Hepatocyte (in vitro differentiated cells): Measurements from ENCODE around the gene KCTD19. TPM values are rescaled to one million over a fixed set of nuclear protein-coding genes. Genes with fewer than 3 reads are reported as not detected.

Experiments
- DNase-seq: peaks from one replicate; pipeline ENCODE4 v3.0.0-alpha.2; 2016; ENCODE audit warnings: low spot score
- H2AFZ ChIP-seq: fragments of 200-600 bp; sonication (generic); 2 replicates; pipeline ENCODE4 v1.6.0; 2016; ENCODE audit warnings: antibody characterized with exemption, mild to moderate bottlenecking
- H3K27ac ChIP-seq: fragments of 200-600 bp; sonication (generic); 2 replicates; pipeline ENCODE4 v1.5.1; 2016; ENCODE audit warnings: mild to moderate bottlenecking
- H3K27me3 ChIP-seq: fragments of 200-600 bp; sonication (generic); 2 replicates; pipeline ENCODE4 v1.6.1; 2016
- H3K36me3 ChIP-seq: fragments of 200-600 bp; sonication (generic); replicated peaks from 2 replicates; pipeline ENCODE4 v1.5.1; 2016; ENCODE audit warnings: low read depth; ENCODE audit not compliant: insufficient read depth
- H3K4me1 ChIP-seq: fragments of 200-600 bp; sonication (generic); 2 replicates; pipeline ENCODE4 v1.5.1; 2016; ENCODE audit warnings: mild to moderate bottlenecking, moderate library complexity; ENCODE audit not compliant: insufficient read depth
- H3K4me2 ChIP-seq: fragments of 200-600 bp; sonication (generic); 2 replicates; pipeline ENCODE4 v1.6.0; 2016
- H3K4me3 ChIP-seq: fragments of 200-600 bp; sonication (generic); 2 replicates; pipeline ENCODE4 v1.5.1; 2016; ENCODE audit warnings: mild to moderate bottlenecking
- H3K79me2 ChIP-seq: fragments of 200-600 bp; sonication (generic); 2 replicates; pipeline ENCODE4 v1.6.0; 2017; ENCODE audit warnings: mild to moderate bottlenecking
- H3K9me2 ChIP-seq: fragments of 200-600 bp; sonication (generic); replicated peaks from 2 replicates; pipeline ENCODE4 v1.6.0; 2017; ENCODE audit warnings: mild to moderate bottlenecking; ENCODE audit not compliant: insufficient read depth
- H3K9me3 ChIP-seq: fragments of 200-600 bp; sonication (generic); 2 replicates; pipeline ENCODE4 v1.5.1; 2016; ENCODE audit warnings: low read depth, mild to moderate bottlenecking
- H4K20me1 ChIP-seq: fragments of 200-600 bp; sonication (generic); 2 replicates; pipeline ENCODE4 v1.6.0; 2016; ENCODE audit warnings: mild to moderate bottlenecking; ENCODE audit not compliant: insufficient read depth, poor library complexity, severe bottlenecking
- EZH2 ChIP-seq: fragments of 200-600 bp; sonication (generic); IDR thresholded peaks from 2 replicates; pipeline ENCODE4 v1.6.1; 2016; ENCODE audit warnings: antibody characterized with exemption, mild to moderate bottlenecking, borderline replicate concordance
- EZH2phosphoT487 ChIP-seq: fragments of 200-600 bp; sonication (generic); IDR thresholded peaks from one replicate; pipeline ENCODE4 v1.6.1; 2018; ENCODE audit warnings: antibody characterized with exemption, mild to moderate bottlenecking, low read depth, moderate library complexity; ENCODE audit not compliant: unreplicated experiment, severe bottlenecking
- WGBS: methylation state at CpG from one replicate; pipeline ENCODE4 v1.1.6; 2016; ENCODE audit warnings: low lambda C conversion rate; ENCODE audit errors: missing lambda C conversion rate; 5-methylcytosine and 5-hydroxymethylcytosine counted together
- polyA plus RNA-seq: library from polyadenylated mRNA; unstranded; fragments of >200 nt; fragmentation: Nextera tagmentation; extraction: Ambion mirVana; gene quantifications from 2 replicates; pipeline ENCODE4 v1.2.1, GENCODE V29; 2016
- total RNA-seq: library from RNA; depleted of rRNA; stranded (reverse); fragments of >200 nt; gene quantifications from 2 replicates; pipeline ENCODE4 v1.2.3, GENCODE V29; 2014
- TF ChIP-seq, protein P1 (sequence below): fragments of 200-600 bp; sonication (generic); IDR thresholded peaks from 2 replicates; pipeline ENCODE4 v1.5.1; 2016; ENCODE audit warnings: antibody characterized with exemption, mild to moderate bottlenecking; ENCODE audit not compliant: poor library complexity

The KCTD19 gene
- total and polyA plus RNA-seq, 2 experiments from 2014 or later: not detected

DNA sequence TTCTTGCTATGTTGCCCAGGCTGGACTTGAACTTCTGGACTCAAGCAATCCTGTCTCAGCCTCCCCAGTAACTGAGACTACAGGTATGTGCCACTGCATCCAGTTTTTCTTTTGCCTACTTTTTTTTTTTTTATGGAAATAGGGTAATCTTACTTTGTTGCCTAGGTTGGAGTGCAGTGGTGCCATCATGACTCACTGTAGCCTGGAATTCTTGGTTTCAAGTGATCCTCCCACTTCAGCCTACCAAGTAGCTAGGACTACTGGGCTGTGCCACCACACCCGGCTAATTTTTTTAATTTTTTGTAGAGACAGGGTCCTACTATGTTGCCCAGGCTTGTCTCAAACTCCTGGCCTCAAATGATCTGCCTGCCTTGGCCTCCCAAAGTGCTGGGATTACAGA is 10.1 kb upstream of the KCTD19 start:
- Histone ChIP-seq H3K27me3 (no peaks in the 10 kb centered on the region), H3K9me3 (no peaks in the 10 kb centered on the region), H3K9me2 (no peaks in the 10 kb centered on the region), H3K27ac (no peak overlapping the region), H3K4me3 (no peak overlapping the region), H3K79me2 (no peaks in the 10 kb centered on the region), H4K20me1 (no peaks in the 10 kb centered on the region), H2AFZ (no peak overlapping the region), H3K36me3 (no peaks in the 10 kb centered on the region), H3K4me2 (no peak overlapping the region), H3K4me1 (no peaks in the 10 kb centered on the region)
- no peak for DNase-seq
- 95% methylated on average over 1 of the region's 1 CpG for WGBS
- TF ChIP-seq, protein P1, sequence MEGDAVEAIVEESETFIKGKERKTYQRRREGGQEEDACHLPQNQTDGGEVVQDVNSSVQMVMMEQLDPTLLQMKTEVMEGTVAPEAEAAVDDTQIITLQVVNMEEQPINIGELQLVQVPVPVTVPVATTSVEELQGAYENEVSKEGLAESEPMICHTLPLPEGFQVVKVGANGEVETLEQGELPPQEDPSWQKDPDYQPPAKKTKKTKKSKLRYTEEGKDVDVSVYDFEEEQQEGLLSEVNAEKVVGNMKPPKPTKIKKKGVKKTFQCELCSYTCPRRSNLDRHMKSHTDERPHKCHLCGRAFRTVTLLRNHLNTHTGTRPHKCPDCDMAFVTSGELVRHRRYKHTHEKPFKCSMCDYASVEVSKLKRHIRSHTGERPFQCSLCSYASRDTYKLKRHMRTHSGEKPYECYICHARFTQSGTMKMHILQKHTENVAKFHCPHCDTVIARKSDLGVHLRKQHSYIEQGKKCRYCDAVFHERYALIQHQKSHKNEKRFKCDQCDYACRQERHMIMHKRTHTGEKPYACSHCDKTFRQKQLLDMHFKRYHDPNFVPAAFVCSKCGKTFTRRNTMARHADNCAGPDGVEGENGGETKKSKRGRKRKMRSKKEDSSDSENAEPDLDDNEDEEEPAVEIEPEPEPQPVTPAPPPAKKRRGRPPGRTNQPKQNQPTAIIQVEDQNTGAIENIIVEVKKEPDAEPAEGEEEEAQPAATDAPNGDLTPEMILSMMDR: no peak
- TF ChIP-seq EZH2 (no peak), EZH2phosphoT487 (no peak)

DNA sequence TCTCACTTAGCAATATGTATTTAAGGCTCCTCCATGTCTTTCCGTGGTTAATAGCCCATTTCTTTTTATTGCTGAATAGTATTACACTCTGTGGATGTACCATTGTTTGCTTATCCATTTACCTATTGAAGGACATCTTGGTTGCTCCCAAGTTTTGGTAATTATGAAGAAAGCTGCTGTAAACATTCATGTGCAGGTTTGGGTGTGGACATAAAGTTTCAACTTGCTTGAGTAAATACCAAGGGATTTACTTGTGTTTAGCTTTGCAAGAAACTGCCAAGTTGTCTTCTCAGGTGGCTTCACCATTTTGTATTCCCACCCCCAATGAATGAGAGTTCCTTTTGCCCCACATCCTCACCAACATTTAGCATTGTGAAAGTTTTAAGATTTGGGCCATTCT is 9.6 kb upstream of the KCTD19 start:
- no peaks in the 10 kb centered on the region for H3K4me1 ChIP-seq
- no peak overlapping the region for H2AFZ ChIP-seq
- H3K4me3 ChIP-seq: no peak overlapping the region
- H3K9me2 ChIP-seq: no peaks in the 10 kb centered on the region
- H3K36me3 ChIP-seq: no peaks in the 10 kb centered on the region
- H4K20me1 ChIP-seq: no peaks in the 10 kb centered on the region
- no peak overlapping the region for H3K4me2 ChIP-seq
- no peak overlapping the region for H3K27ac ChIP-seq
- H3K27me3 ChIP-seq: no peaks in the 10 kb centered on the region
- DNase-seq: no peak
- 59% methylated on average over 1 of the region's 1 CpG for WGBS
- TF ChIP-seq, protein P1: no peak
- TF ChIP-seq EZH2: no peak
- no peak for TF ChIP-seq EZH2phosphoT487
- no peaks in the 10 kb centered on the region for H3K79me2 ChIP-seq
- no peaks in the 10 kb centered on the region for H3K9me3 ChIP-seq

DNA sequence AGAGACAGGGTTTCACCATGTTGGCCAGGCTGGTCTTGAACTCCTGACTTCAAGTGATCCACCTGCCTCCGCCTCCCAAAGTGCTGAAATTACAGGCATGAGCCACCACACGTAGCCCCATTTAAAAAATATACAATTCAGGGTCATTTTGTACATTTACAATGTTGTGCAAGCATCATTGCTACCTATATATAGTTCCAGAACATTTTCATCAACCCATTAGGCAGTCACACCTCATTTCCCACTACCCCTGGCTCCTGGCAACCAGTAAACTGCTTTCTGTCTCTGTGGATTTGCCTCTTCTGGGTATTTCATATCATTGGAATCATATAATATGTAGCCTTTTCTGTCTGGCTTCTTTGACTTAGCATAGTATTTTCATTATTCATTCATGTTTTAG is 6.8 kb upstream of the KCTD19 start:
- Histone ChIP-seq H4K20me1 (no peaks in the 10 kb centered on the region), H3K27me3 (no peaks in the 10 kb centered on the region), H3K36me3 (no peaks in the 10 kb centered on the region), H3K79me2 (no peaks in the 10 kb centered on the region), H3K4me2 (no peak overlapping the region), H3K27ac (no peak overlapping the region), H2AFZ (no peak overlapping the region), H3K9me3 (no peaks in the 10 kb centered on the region), H3K9me2 (no peaks in the 10 kb centered on the region), H3K4me3 (no peak overlapping the region), H3K4me1 (peaks cover 3% of the 10 kb centered on the region)
- 66% methylated on average over 2 of the region's 2 CpGs for WGBS
- TF ChIP-seq EZH2phosphoT487 (no peak), EZH2 (no peak)
- TF ChIP-seq, protein P1: no peak
- no peak for DNase-seq

DNA sequence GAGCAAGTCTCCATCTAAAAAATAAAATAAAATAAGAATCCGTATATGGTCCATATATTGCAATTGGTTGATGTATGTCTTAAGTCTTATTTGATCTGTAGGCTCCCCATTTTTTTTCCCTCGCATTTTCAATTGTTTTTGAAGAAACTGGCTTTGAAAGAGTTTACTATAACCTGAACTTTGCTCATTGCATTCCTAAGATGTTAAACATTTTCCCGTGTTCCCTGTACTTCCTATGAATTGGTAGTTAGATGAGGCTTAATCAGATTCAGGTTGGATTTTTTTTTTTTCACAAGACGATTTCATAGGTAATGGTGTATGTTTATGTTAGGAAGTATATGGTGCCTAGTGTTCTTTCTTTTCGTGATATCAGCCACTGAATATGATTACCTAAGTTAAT is 3.4 kb upstream of the KCTD19 start:
- DNase-seq: no peak
- no peak overlapping the region for H3K4me2 ChIP-seq
- no peaks in the 10 kb centered on the region for H3K36me3 ChIP-seq
- H3K27ac ChIP-seq: no peak overlapping the region
- H4K20me1 ChIP-seq: no peaks in the 10 kb centered on the region
- H3K4me1 ChIP-seq: peaks cover 3% of the 10 kb centered on the region
- H3K27me3 ChIP-seq: no peaks in the 10 kb centered on the region
- no peaks in the 10 kb centered on the region for H3K9me2 ChIP-seq
- WGBS: 54% methylated on average over 5 of the region's 5 CpGs
- no peaks in the 10 kb centered on the region for H3K9me3 ChIP-seq
- H3K79me2 ChIP-seq: no peaks in the 10 kb centered on the region
- no peak overlapping the region for H3K4me3 ChIP-seq
- TF ChIP-seq EZH2phosphoT487: no peak
- TF ChIP-seq, protein P1: no peak
- no peak for TF ChIP-seq EZH2
- H2AFZ ChIP-seq: no peak overlapping the region
